GM19438 (cell line): ENCODE results near the gene NALCN.
"Not testable (repeated sequence)": the region's sequence is repeated elsewhere in the genome, so short reads cannot be mapped to it uniquely, and the experiment has no call there.

ENCODE experiments used
- ATAC-seq: cut with Tn5 transposase; IDR thresholded peaks from one replicate; pipeline ENCODE4 v1.9.1; 2021; ENCODE audit warnings: low read depth; ENCODE audit not compliant: unreplicated experiment

Gene NALCN

GRCh38 chr13:101343128-101343787, 73.0 kb downstream of the NALCN start:
- ATAC-seq = no peak

GRCh38 chr13:101341464-101341863, 74.8 kb downstream of the NALCN start:
- no peak for ATAC-seq

GRCh38 chr13:101339202-101339601, 77.1 kb downstream of the NALCN start:
- no peak for ATAC-seq

- ATAC-seq = no peak
Observed at GRCh38 chr13:101332583-101332982, 83.7 kb downstream of the NALCN start.

- no peak for ATAC-seq
Observed at GRCh38 chr13:101331731-101332130, 84.6 kb downstream of the NALCN start.

GRCh38 chr13:101327871-101328270, 88.4 kb downstream of the NALCN start:
- ATAC-seq = no peak

- no peak for ATAC-seq
Observed at GRCh38 chr13:101326710-101327109, 89.6 kb downstream of the NALCN start.

- ATAC-seq = no peak
Observed at GRCh38 chr13:101325423-101325822, 90.9 kb downstream of the NALCN start.

- ATAC-seq = no peak
Observed at GRCh38 chr13:101323601-101324000, 92.7 kb downstream of the NALCN start.

GRCh38 chr13:101317986-101318523, 98.3 kb downstream of the NALCN start:
- no peak for ATAC-seq

GRCh38 chr13:101313479-101313878, 102.8 kb downstream of the NALCN start:
- ATAC-seq = not testable (repeated sequence)

GRCh38 chr13:101309014-101309619, 107.2 kb downstream of the NALCN start:
- no peak for ATAC-seq

- no peak for ATAC-seq
Observed at GRCh38 chr13:101308247-101309013, 107.9 kb downstream of the NALCN start.

- ATAC-seq = no peak
Observed at GRCh38 chr13:101307181-101307701, 109.1 kb downstream of the NALCN start.

GRCh38 chr13:101306773-101307172, 109.5 kb downstream of the NALCN start:
- ATAC-seq = no peak

GRCh38 chr13:101305981-101306411, 110.3 kb downstream of the NALCN start:
- no peak for ATAC-seq

GRCh38 chr13:101303521-101303920, 112.8 kb downstream of the NALCN start:
- no peak for ATAC-seq

- no peak for ATAC-seq
Observed at GRCh38 chr13:101301053-101301452, 115.3 kb downstream of the NALCN start.

GRCh38 chr13:101300531-101300930, 115.8 kb downstream of the NALCN start:
- ATAC-seq = no peak

- no peak for ATAC-seq
Observed at GRCh38 chr13:101298517-101298916, 117.8 kb downstream of the NALCN start.

- ATAC-seq = no peak
Observed at GRCh38 chr13:101297794-101298193, 118.5 kb downstream of the NALCN start.
